Measurements from ENCODE around the gene GRAP2. TPM values are rescaled to one million over a fixed set of nuclear protein-coding genes. Genes with fewer than 3 reads are reported as not detected.

GRAP2 gene
- total and polyA plus RNA-seq, 2 of the 8 experiments (the other 6 are each of a cell fraction or from before 2014, with no cell fraction given) = 0.08 TPM; not detected in 1

- H2BK20ac ChIP-seq (ENCODE audit: low read length) = peak overlapping the region; percentile 23; the same call in 1 of the 2 replicates
- peak overlapping the region; percentile 31 for H2BK120ac ChIP-seq (replicated peaks; ENCODE audit: low read depth, low read length)
- H2AK5ac ChIP-seq (ENCODE audit: low read depth, low read length) = peak overlapping the region; percentile 41; the same call in 1 of the 2 replicates
- H4K91ac ChIP-seq (replicated peaks; ENCODE audit: insufficient read length, low read length) = peak overlapping the region; percentile 61
- H3K4me3 ChIP-seq (ENCODE audit: extremely low read depth in 1 of 4, insufficient read depth in 2 of 4, low read depth in 3 of 4, low read length in 4 of 4) = peak overlapping the region in 3 of 4 experiments; percentile 7 to 30 (median 17); a peak in 4 of 8 replicates
- H3K27ac ChIP-seq (ENCODE audit: low read depth, low read length) = peak overlapping the region; percentile 2; the same call in 1 of the 2 replicates
- ChIA-PET POLR2A (ENCODE audit: partially characterized antibody) (interaction anchor here (1.0 to 6.5 kb wide), 8 partner anchors 11 to 82 kb away, joined by 3 to 44 read pairs (median 3); no protein-coding TSS in a partner anchor), CTCF (ENCODE audit: partially characterized antibody) (interaction anchor here (0.9 to 16.1 kb wide), 5 partner anchors 11 to 65 kb away, joined by 4 to 159 read pairs (median 10); no protein-coding TSS in a partner anchor)
- H3K4ac ChIP-seq (replicated peaks; ENCODE audit: insufficient read length, low read depth, low read length) = no peak overlapping the region
- H3K79me1 ChIP-seq (ENCODE audit: low read depth, low read length) = peaks cover 6% of the 10 kb centered on the region; the same call in 1 of the 2 replicates
- peak overlapping the region; percentile 55 for H4K5ac ChIP-seq (ENCODE audit: insufficient read length, low read depth, low read length)
- H3K4me1 ChIP-seq (replicated peaks in 1 of 4; ENCODE audit: control insufficient read depth in 3 of 4, insufficient read depth in 4 of 4, low read length in 3 of 4) = peaks cover 28 to 61% (median 46%) of the 10 kb centered on the region in 4 experiments
- peak overlapping the region; percentile 55 to 80 for H3K4me2 ChIP-seq (ENCODE audit: insufficient read depth in 1 of 2, low read depth in 2 of 2, low read length in 2 of 2)
- H4K8ac ChIP-seq (ENCODE audit: extremely low read depth, insufficient read depth, low read length) = no peak overlapping the region
- H3K56ac ChIP-seq (replicated peaks; ENCODE audit: insufficient read length, low read depth, low read length) = no peak overlapping the region
- peak overlapping the region; percentile 19; the same call in 1 of the 2 replicates for H2BK15ac ChIP-seq (ENCODE audit: low read length)
- peaks cover 0 to 4% of the 10 kb centered on the region in 2 experiments for H4K20me1 ChIP-seq (replicated peaks in 1 of 2; ENCODE audit: control insufficient read depth in 1 of 2, insufficient read depth in 2 of 2, low read length in 2 of 2)
- H3K36me3 ChIP-seq (ENCODE audit: control insufficient read depth in 2 of 4, insufficient read depth in 4 of 4, low read length in 3 of 4) = no peaks in the 10 kb centered on the region
- H3K18ac ChIP-seq (ENCODE audit: extremely low read depth, low read length) = peak overlapping the region; percentile 76
- no peak overlapping the region; a peak in 1 of 7 replicates for H3K9ac ChIP-seq (replicated peaks in 1 of 4; ENCODE audit: extremely low read depth in 1 of 4, low read depth in 3 of 4, low read length in 3 of 4)
- WGBS, 2 experiments (ENCODE audit: extremely low coverage in 1 of 2, insufficient coverage in 1 of 2, insufficient read length in 1 of 2, insufficient replicate concordance in 2 of 2, low coverage in 1 of 2, low lambda C conversion rate in 2 of 2, missing lambda C conversion rate in 1 of 2) = 17% methylated on average over 11 of the region's 11 CpGs; no CpG with 5 or more reads in 1 of the 2 experiments
- H2BK5ac ChIP-seq (ENCODE audit: low read depth, low read length) = peak overlapping the region; percentile 76
- no peak overlapping the region for H3K23ac ChIP-seq (ENCODE audit: insufficient read length)
- H3K14ac ChIP-seq (ENCODE audit: insufficient read length) = no peak overlapping the region
- peaks cover 8% of the 10 kb centered on the region; the same call in 1 of the 2 replicates for H3K23me2 ChIP-seq (ENCODE audit: low read depth, low read length)
- H3K27me3 ChIP-seq (replicated peaks in 1 of 4; ENCODE audit: control insufficient read depth in 3 of 4, extremely low read depth in 1 of 4, insufficient read depth in 3 of 4, low read length in 3 of 4) = peaks cover 0 to 17% (median 12%) of the 10 kb centered on the region in 4 experiments; a peak in 6 of 7 replicates
- no peak overlapping the region for H2AFZ ChIP-seq (ENCODE audit: low read length)
- H3K79me2 ChIP-seq (ENCODE audit: control insufficient read depth in 1 of 2, insufficient read depth in 2 of 2, low read length in 2 of 2) = peaks cover 3 to 55% of the 10 kb centered on the region in 2 experiments
- DNase-seq (ENCODE audit: low read depth in 1 of 2, low spot score in 2 of 2) (peak in 1 of 2 experiments; percentile 59), FAIRE-seq (no peak)
- TF ChIP-seq RBBP5 (IDR thresholded peaks at IDR 0.05; ENCODE audit: borderline replicate concordance, low read depth, low read length) (0 out of 2 replicates have a peak, but pooled peaks have one; percentile 24), TCF12 (IDR thresholded peaks at IDR 0.05; ENCODE audit: low read depth, low read length) (0 out of 2 replicates have a peak, but pooled peaks have one; percentile 12), ASH2L (IDR thresholded peaks at IDR 0.05; ENCODE audit: low read length) (peak; percentile 29), GABPA (IDR thresholded peaks at IDR 0.05; ENCODE audit: borderline replicate concordance, insufficient read depth, low read length) (peak; percentile 15; the same call in 1 of the 2 replicates), HDAC2 (IDR thresholded peaks at IDR 0.05; ENCODE audit: borderline replicate concordance in 1 of 2, low read depth in 2 of 2, low read length in 2 of 2) (0 out of 4 replicates have a peak, but pooled peaks of 1 of the 2 experiments have one; percentile 29), BACH1 (IDR thresholded peaks at IDR 0.05; ENCODE audit: low read length) (no peak), TAF1 (IDR thresholded peaks at IDR 0.05; ENCODE audit: low read depth, low read length) (no peak), GTF2F1 (IDR thresholded peaks at IDR 0.05; ENCODE audit: borderline replicate concordance, low read depth, low read length) (no peak)
- peak overlapping the region; percentile 60 for H2BK12ac ChIP-seq (ENCODE audit: low read depth, low read length)
- no peaks in the 10 kb centered on the region for H3K9me3 ChIP-seq (ENCODE audit: insufficient read depth in 2 of 2, low read depth in 1 of 2, low read length in 1 of 2)
Measured at GRCh38 chr22:39997939-39998726, 97.2 kb downstream of the GRAP2 start.

Measured in H1 (cell line).